ENCODE data around the gene OCIAD1. TPM values are rescaled to one million over a fixed set of nuclear protein-coding genes. Genes with fewer than 3 reads are reported as not detected.

Gene OCIAD1
- total RNA-seq, 3 donors from 2014 or later (not counting 1 experiment from before 2014, with no cell fraction given), result 91.4 to 117 (median 93.7) TPM

Other genes with a start within 250 kb of the OCIAD1 start
- gene FRYL, start 50.8 kb upstream of the OCIAD1 start, total RNA-seq, result 100 to 1,000 TPM; 143 to 181 (median 146) TPM
- gene OCIAD2, start 75.7 kb downstream of the OCIAD1 start, total RNA-seq, result 10 to 100 TPM; 25.8 to 34.3 (median 26.1) TPM
- not detected for gene CWH43, start 155.2 kb downstream of the OCIAD1 start, total RNA-seq